Bronchial epithelial cell (primary cell): Measurements from ENCODE around the gene OGFR. TPM values are rescaled to one million over a fixed set of nuclear protein-coding genes. Genes with fewer than 3 reads are reported as not detected.

Experiments
- DNase-seq: peaks from one replicate; pipeline ENCODE4 v3.0.0-alpha.2; 2010; ENCODE audit warnings: low read depth
- FAIRE-seq: peaks from 2 replicates; lab custom pipeline; 2011; peaks lifted over from hg19 to GRCh38; lab: Jason Lieb, UNC
- H3K27me3 ChIP-seq: 2 replicates; pipeline ENCODE4 v1.5.1; 2011; ENCODE audit warnings: low read length; ENCODE audit not compliant: control insufficient read depth, insufficient read depth
- H3K36me3 ChIP-seq: 2 replicates; pipeline ENCODE4 v1.5.1; 2011; ENCODE audit warnings: low read length; ENCODE audit not compliant: control insufficient read depth, insufficient read depth
- H3K4me3 ChIP-seq: 2 replicates; pipeline ENCODE4 v1.5.1; 2011; ENCODE audit warnings: mild to moderate bottlenecking, low read depth, low read length, control low read depth
- CTCF ChIP-seq: IDR thresholded peaks from 2 replicates; pipeline ENCODE4 v1.5.1; 2011; ENCODE audit warnings: mild to moderate bottlenecking, moderate library complexity, low read length, control low read depth, inconsistent platforms; ENCODE audit not compliant: insufficient read depth, severe bottlenecking
- total RNA-seq: library from RNA; depleted of rRNA; stranded (reverse); fragments of >200 nt; gene quantifications from 2 replicates; pipeline ENCODE4 v1.2.1, GENCODE V29; 2014

OGFR gene
- total RNA-seq, 1 donor from 2014 or later = 16.1 TPM

GRCh38 chr20:62806383-62807050 lies 1.9 kb downstream of the OGFR start:
- no peaks in the 10 kb centered on the region for H3K27me3 ChIP-seq
- no peak for DNase-seq
- no peak for TF ChIP-seq CTCF
- no peak for FAIRE-seq
- peaks cover 24% of the 10 kb centered on the region for H3K36me3 ChIP-seq
- no peak overlapping the region for H3K4me3 ChIP-seq

- FAIRE-seq (no peak), DNase-seq (no peak)
- H3K27me3 ChIP-seq = no peaks in the 10 kb centered on the region
- H3K36me3 ChIP-seq = peaks cover 27% of the 10 kb centered on the region
- no peak overlapping the region for H3K4me3 ChIP-seq
- TF ChIP-seq CTCF = no peak
These were observed 3.0 kb downstream of the OGFR start for GRCh38 chr20:62807444-62808210.

GRCh38 chr20:62808211-62808865 lies 3.7 kb downstream of the OGFR start:
- no peak for FAIRE-seq
- TF ChIP-seq CTCF = peak; percentile 93
- Histone ChIP-seq H3K36me3 (peaks cover 28% of the 10 kb centered on the region), H3K27me3 (no peaks in the 10 kb centered on the region), H3K4me3 (no peak overlapping the region)
- peak; percentile 25 for DNase-seq

- Histone ChIP-seq H3K27me3 (no peaks in the 10 kb centered on the region), H3K36me3 (peaks cover 30% of the 10 kb centered on the region), H3K4me3 (no peak overlapping the region)
- TF ChIP-seq CTCF = no peak
- DNase-seq (no peak), FAIRE-seq (no peak)
These were observed 5.1 kb downstream of the OGFR start for GRCh38 chr20:62809530-62810428.

- DNase-seq (no peak), FAIRE-seq (no peak)
- H3K36me3 ChIP-seq = peaks cover 30% of the 10 kb centered on the region
- H3K27me3 ChIP-seq = peaks cover 12% of the 10 kb centered on the region
- H3K4me3 ChIP-seq = no peak overlapping the region
- no peak for TF ChIP-seq CTCF
These were observed 6.7 kb downstream of the OGFR start for GRCh38 chr20:62811320-62811719.
